GM21737 (cell line): ENCODE results near the gene TOP2A.

Source experiments
- ATAC-seq: cut with Tn5 transposase; IDR thresholded peaks from one replicate; pipeline ENCODE4 v1.9.1; 2021; ENCODE audit warnings: mild to moderate bottlenecking, moderate library complexity; ENCODE audit not compliant: unreplicated experiment

Gene TOP2A

GRCh38 chr17:40361063-40361924 lies 56.4 kb downstream of the TOP2A start:
- no peak for ATAC-seq

- no peak for ATAC-seq
These were observed 57.6 kb downstream of the TOP2A start for GRCh38 chr17:40360091-40360490.

GRCh38 chr17:40358323-40359038 lies 59.2 kb downstream of the TOP2A start:
- no peak for ATAC-seq

- no peak for ATAC-seq
These were observed 60.5 kb downstream of the TOP2A start for GRCh38 chr17:40356990-40357881.

- no peak for ATAC-seq
These were observed 61.6 kb downstream of the TOP2A start for GRCh38 chr17:40355804-40356758.

- ATAC-seq, result no peak
These were observed 62.4 kb downstream of the TOP2A start for GRCh38 chr17:40355123-40355803.

GRCh38 chr17:40354221-40355122 lies 63.2 kb downstream of the TOP2A start:
- no peak for ATAC-seq

GRCh38 chr17:40352779-40353394 lies 64.8 kb downstream of the TOP2A start:
- ATAC-seq, result no peak

GRCh38 chr17:40352237-40352778 lies 65.4 kb downstream of the TOP2A start:
- no peak for ATAC-seq

- no peak for ATAC-seq
These were observed 66.1 kb downstream of the TOP2A start for GRCh38 chr17:40351359-40352236.

GRCh38 chr17:40350689-40351358 lies 66.9 kb downstream of the TOP2A start:
- ATAC-seq, result no peak

- ATAC-seq, result no peak
These were observed 67.6 kb downstream of the TOP2A start for GRCh38 chr17:40349895-40350688.

GRCh38 chr17:40349477-40349894 lies 68.2 kb downstream of the TOP2A start:
- no peak for ATAC-seq

- ATAC-seq, result no peak
These were observed 68.9 kb downstream of the TOP2A start for GRCh38 chr17:40348562-40349476.
